A549 treated with DMSO at 1 μM for 4 hours (cell line): ENCODE measurements around the gene TMEM11. TPM values are rescaled to one million over a fixed set of nuclear protein-coding genes. Genes with fewer than 3 reads are reported as not detected.

Source experiments
- total RNA-seq: library from RNA; stranded (reverse); fragments of 200-300 nt; extraction: Qiagen RNA extraction; gene quantifications from 5 replicates; pipeline ENCODE4 v1.2.3, GENCODE V29; 2022; ENCODE audit warnings: low read depth

The TMEM11 gene, protein sequence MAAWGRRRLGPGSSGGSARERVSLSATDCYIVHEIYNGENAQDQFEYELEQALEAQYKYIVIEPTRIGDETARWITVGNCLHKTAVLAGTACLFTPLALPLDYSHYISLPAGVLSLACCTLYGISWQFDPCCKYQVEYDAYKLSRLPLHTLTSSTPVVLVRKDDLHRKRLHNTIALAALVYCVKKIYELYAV
- 60.5 to 74.8 TPM (median 68.3 TPM) in 5 replicates for total RNA-seq

DNA sequence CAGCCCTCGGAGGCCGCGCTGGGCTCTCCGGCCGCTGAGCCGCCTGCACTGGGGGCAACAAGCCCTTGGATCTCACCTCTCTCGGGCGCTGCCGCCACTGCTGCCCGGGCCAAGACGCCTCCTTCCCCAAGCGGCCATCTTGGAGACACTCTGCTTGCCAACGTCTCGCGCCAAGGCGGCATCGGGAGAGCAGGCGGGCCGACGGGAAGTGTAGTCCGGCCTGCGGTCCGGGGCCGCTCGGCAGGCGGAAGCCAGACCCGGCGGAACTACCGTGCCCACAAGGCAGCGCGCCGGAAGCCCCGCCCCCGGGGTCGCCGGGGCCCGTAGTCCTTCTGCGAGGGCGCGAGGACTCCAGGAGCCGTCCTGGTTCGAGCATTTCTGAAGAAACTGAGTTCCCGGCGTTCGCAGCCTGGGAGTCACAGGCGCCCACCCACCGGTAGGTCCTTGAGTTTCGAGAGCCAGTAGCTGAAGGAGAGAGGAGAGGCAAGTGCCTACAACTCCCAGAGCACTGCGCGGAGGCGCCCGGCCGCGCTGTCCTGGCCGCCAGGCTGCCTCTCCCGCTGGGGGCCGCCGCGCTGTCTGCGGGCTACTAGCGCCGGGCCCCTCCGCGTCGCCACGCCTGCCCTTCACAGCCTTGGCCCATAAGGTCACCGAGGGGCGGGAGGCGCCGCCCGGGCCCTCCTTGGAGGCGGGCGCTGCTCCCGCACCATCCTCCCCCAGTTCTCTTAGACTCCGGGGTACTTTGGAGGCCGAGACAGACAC is at the start of gene TMEM11:
Gene TMEM11 (minus strand): TSS at position 147 of the 762 bp plus-strand sequence. CDS start 9 bp downstream, at position 138.

DNA sequence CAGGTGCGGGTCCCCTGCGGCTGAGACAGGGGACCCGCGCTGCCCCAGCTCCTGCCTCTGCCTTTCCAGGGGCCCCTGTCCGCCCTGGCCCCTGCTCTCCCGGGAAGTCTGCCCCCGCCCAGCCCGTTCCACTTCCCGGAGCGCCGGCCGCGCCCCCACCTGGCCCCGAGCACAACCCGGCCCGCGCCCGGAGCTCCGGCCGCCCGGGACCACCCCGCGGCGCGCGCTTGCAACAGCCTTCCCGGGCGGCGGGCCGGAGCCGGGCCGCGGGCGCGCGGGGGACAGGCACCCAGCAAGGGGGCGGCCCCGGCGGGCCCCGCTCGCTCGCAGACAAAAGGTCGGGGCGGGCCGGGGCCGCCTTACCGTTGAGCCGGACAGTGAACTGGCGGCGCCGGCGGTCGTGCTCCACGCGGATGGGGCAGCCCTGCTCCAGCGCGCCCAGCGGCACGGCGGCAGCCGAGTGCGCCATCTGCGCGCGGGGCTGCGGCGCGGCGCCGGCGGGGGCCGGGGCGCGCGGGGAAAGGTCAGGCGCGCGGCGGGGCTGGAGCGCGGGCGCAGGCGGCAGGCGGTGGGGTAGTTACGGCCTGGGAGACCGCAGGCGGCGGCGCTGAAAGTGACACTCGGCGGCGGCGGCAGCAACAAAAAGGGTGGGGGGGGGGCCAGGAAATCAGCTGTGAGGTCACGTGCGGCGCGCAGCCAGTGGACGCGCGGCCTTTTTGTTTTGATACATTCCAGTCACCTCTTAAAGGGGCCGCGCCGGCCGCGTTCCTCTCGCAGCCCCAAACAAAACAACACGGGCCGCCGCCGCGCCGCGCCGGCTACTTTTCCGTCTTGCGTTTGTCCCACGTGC is 39.1 kb upstream of the TMEM11 start, which contains the start of gene NATD1:
Gene NATD1 (minus strand): TSS at position 615 of the 850 bp plus-strand sequence. CDS start 146 bp downstream, at position 469.

Other genes with a start within 250 kb of the TMEM11 start
- 133 to 145 TPM (median 142 TPM) in 5 replicates for gene USP22, start 171.2 kb downstream of the TMEM11 start, total RNA-seq
- gene DHRS7B, start 87.2 kb downstream of the TMEM11 start, total RNA-seq = 18.3 to 21.2 TPM (median 19.7 TPM) in 5 replicates
- 2.6 to 3.8 TPM (median 3.1 TPM) in 5 replicates for gene NATD1, start 39.2 kb upstream of the TMEM11 start, total RNA-seq
- 118 to 197 TPM (median 162 TPM) in 5 replicates for gene MAP2K3, start 70.5 kb upstream of the TMEM11 start, total RNA-seq
- 0.90 to 1.2 TPM (median 0.94 TPM) in 5 replicates for gene KCNJ12, start 162.2 kb upstream of the TMEM11 start, total RNA-seq